ENCODE data around the gene HID1.
"Not testable (repeated sequence)": the region's sequence is repeated elsewhere in the genome, so short reads cannot be mapped to it uniquely, and the experiment has no call there.

Gene HID1

GRCh38 chr17:74972107-74972972 lies at the start of gene HID1:
Gene HID1 (minus strand): TSS chr17:74972759. CDS start chr17:74972656, 103 bp downstream.
- no peak for DNase-seq

- DNase-seq = no peak
Measured at GRCh38 chr17:75020331-75021110, 48.0 kb upstream of the HID1 start.

- DNase-seq = no peak
Measured at GRCh38 chr17:75019710-75020109, 47.2 kb upstream of the HID1 start.

- DNase-seq = no peak
Measured at GRCh38 chr17:75019146-75019545, 46.6 kb upstream of the HID1 start.

GRCh38 chr17:75013092-75013559 lies 40.6 kb upstream of the HID1 start:
- no peak for DNase-seq

GRCh38 chr17:75012346-75013091 lies 40.0 kb upstream of the HID1 start, which contains the start of gene MRPL58:
Gene MRPL58 (plus strand): TSS chr17:75012670. CDS start chr17:75012687, 17 bp downstream.
- DNase-seq = no peak

GRCh38 chr17:75012096-75012345 lies 39.5 kb upstream of the HID1 start:
- DNase-seq = no peak

- DNase-seq = no peak
Measured at GRCh38 chr17:75011401-75012095, 39.0 kb upstream of the HID1 start.

- DNase-seq = no peak
Measured at GRCh38 chr17:75010683-75011400, 38.3 kb upstream of the HID1 start.

- no peak for DNase-seq
Measured at GRCh38 chr17:75009139-75009724, 36.7 kb upstream of the HID1 start.

- DNase-seq = no peak
Measured at GRCh38 chr17:75008373-75008772, 35.8 kb upstream of the HID1 start.

- no peak for DNase-seq
Measured at GRCh38 chr17:75006653-75007052, 34.1 kb upstream of the HID1 start.

GRCh38 chr17:75006084-75006483 lies 33.5 kb upstream of the HID1 start:
- not testable (repeated sequence) for DNase-seq

- no peak for DNase-seq
Measured at GRCh38 chr17:75005291-75005690, 32.7 kb upstream of the HID1 start.

- DNase-seq = no peak
Measured at GRCh38 chr17:75004371-75004770, 31.8 kb upstream of the HID1 start.

GRCh38 chr17:75003957-75004355 lies 31.4 kb upstream of the HID1 start:
- DNase-seq = no peak

- DNase-seq = no peak
Measured at GRCh38 chr17:75003070-75003956, 30.8 kb upstream of the HID1 start.

GRCh38 chr17:75001915-75002843 lies 29.6 kb upstream of the HID1 start:
- DNase-seq = no peak

GRCh38 chr17:74999523-74999922 lies 27.0 kb upstream of the HID1 start:
- DNase-seq = no peak
